ENCODE results near the gene SLC16A3.
A peak's percentile ranks its signal among the peaks of the same experiment; 100 is the strongest.

SLC16A3 gene

GRCh38 chr17:82223517-82223916 is 5.3 kb upstream of the SLC16A3 start:
- no peak for DNase-seq (ENCODE audit: low spot score)

- DNase-seq (ENCODE audit: low spot score): no peak
Observed at GRCh38 chr17:82224666-82225065, 4.2 kb upstream of the SLC16A3 start.

GRCh38 chr17:82225368-82226029 is 3.3 kb upstream of the SLC16A3 start:
- no peak for DNase-seq (ENCODE audit: low spot score)

GRCh38 chr17:82226146-82226808 is 2.6 kb upstream of the SLC16A3 start:
- no peak for DNase-seq (ENCODE audit: low spot score)

GRCh38 chr17:82226809-82227628 is 1.8 kb upstream of the SLC16A3 start:
- no peak for DNase-seq (ENCODE audit: low spot score)

- DNase-seq (ENCODE audit: low spot score): no peak
Observed at GRCh38 chr17:82227629-82228277, 1.1 kb upstream of the SLC16A3 start.

GRCh38 chr17:82228278-82228841 is 482 bp upstream of the SLC16A3 start:
- DNase-seq (ENCODE audit: low spot score): peak; percentile 53

GRCh38 chr17:82229698-82230608 is 1.1 kb downstream of the SLC16A3 start:
- DNase-seq (ENCODE audit: low spot score): no peak

- no peak for DNase-seq (ENCODE audit: low spot score)
Observed at GRCh38 chr17:82230609-82231311, 1.9 kb downstream of the SLC16A3 start.

- no peak for DNase-seq (ENCODE audit: low spot score)
Observed at GRCh38 chr17:82231312-82231561, 2.4 kb downstream of the SLC16A3 start.

GRCh38 chr17:82231562-82232321 is 2.9 kb downstream of the SLC16A3 start:
- DNase-seq (ENCODE audit: low spot score): no peak

- DNase-seq (ENCODE audit: low spot score): no peak
Observed at GRCh38 chr17:82232322-82232820, 3.5 kb downstream of the SLC16A3 start.

GRCh38 chr17:82232876-82233785 is 4.3 kb downstream of the SLC16A3 start:
- no peak for DNase-seq (ENCODE audit: low spot score)

GRCh38 chr17:82234211-82235055 is 5.6 kb downstream of the SLC16A3 start:
- no peak for DNase-seq (ENCODE audit: low spot score)

- no peak for DNase-seq (ENCODE audit: low spot score)
Observed at GRCh38 chr17:82235056-82235774, 6.4 kb downstream of the SLC16A3 start.

GRCh38 chr17:82235775-82236141 is 6.9 kb downstream of the SLC16A3 start:
- no peak for DNase-seq (ENCODE audit: low spot score)
